HG03108 (cell line): ENCODE results near the gene CXCR4.
"Not testable (repeated sequence)": the region's sequence is repeated elsewhere in the genome, so short reads cannot be mapped to it uniquely, and the experiment has no call there.

Experiments used
- ATAC-seq: cut with Tn5 transposase; IDR thresholded peaks from one replicate; pipeline ENCODE4 v1.9.1; 2021; ENCODE audit warnings: moderate library complexity; ENCODE audit not compliant: unreplicated experiment

The CXCR4 gene

GRCh38 chr2:136115183-136115761 lies 2.7 kb downstream of the CXCR4 start:
- ATAC-seq: no peak

DNA sequence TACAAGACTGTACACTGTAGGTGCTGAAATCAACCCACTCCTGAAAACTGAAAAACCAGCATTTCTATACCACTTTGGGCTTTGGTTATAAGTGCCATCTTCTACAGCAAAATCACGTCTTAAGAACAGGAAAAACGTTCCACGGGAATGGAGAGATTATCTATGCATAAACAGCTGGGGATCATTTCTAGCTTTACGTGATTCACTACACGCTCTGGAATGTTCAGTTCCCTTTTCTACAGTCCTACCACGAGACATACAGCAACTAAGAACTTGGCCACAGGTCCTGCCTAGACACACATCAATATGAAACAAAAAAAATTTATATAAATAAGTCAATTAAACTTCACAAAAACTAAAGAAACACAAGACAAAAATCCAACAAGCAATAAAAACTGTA lies 3.6 kb downstream of the CXCR4 start:
- ATAC-seq: no peak

GRCh38 chr2:136113209-136113971 lies 4.6 kb downstream of the CXCR4 start:
- no peak for ATAC-seq

DNA sequence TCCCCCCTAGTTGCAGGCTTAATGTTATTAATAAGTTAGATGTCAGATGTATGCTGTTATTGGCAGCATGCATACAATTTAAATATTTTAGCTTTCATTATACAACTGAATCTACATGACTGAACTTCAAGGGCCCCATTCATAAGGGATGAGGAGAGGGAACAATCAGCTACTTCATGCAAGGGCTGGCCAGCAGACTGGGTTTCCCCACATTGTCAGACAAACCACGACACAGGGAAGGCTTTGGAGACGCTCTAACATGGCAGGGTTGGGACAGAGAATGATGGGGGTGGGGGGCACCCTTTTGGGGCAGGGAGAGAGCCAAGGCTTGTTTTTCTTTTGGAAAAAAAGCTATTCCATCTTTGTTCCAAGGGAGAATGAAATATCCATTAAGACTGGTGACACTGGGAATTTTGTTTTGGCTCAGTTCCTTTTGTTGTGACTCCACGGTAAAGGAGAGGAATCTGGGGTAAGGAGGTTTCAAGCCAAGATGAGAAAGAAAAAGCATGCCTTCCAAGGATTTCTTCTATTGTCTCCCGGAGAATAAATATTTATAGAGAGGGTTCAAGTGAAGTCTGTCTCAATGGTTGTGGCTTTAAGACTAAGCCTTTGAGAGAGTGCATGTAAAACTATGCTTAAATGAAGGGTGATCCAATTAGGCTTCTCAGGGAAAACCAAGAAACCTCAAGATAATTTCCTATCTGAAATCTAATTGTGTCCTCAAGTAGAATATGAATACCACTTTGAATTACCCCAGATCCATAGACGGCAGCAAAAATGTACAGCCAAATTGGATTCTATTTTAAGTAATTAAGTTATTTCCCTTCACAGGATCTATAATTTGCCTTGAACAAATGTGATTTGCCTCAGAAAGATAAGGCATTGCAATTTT lies 5.4 kb downstream of the CXCR4 start:
- ATAC-seq: no peak

- ATAC-seq: no peak
Observed at GRCh38 chr2:136111711-136112110, 6.2 kb downstream of the CXCR4 start.

- no peak for ATAC-seq
Observed at GRCh38 chr2:136110526-136110925, 7.4 kb downstream of the CXCR4 start.

DNA sequence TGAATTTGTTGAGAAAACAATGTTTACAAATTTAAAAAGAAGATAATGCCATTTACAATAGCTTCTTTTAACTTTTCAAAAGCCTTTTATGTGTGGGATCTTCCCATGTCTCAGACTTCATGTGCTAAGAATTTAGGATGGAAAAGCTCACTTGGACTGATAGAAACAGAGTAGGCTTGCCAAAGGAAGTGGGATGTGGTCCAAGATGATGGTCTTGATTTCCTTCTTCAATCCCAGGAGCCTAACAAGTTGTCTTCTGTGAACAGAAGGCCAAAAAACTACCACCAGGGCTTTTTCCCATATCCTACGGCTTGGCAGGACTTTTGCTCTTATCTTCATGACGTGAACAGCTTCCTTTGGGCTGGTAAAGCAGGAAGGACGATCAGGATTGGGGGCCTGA lies 9.5 kb downstream of the CXCR4 start:
- no peak for ATAC-seq

DNA sequence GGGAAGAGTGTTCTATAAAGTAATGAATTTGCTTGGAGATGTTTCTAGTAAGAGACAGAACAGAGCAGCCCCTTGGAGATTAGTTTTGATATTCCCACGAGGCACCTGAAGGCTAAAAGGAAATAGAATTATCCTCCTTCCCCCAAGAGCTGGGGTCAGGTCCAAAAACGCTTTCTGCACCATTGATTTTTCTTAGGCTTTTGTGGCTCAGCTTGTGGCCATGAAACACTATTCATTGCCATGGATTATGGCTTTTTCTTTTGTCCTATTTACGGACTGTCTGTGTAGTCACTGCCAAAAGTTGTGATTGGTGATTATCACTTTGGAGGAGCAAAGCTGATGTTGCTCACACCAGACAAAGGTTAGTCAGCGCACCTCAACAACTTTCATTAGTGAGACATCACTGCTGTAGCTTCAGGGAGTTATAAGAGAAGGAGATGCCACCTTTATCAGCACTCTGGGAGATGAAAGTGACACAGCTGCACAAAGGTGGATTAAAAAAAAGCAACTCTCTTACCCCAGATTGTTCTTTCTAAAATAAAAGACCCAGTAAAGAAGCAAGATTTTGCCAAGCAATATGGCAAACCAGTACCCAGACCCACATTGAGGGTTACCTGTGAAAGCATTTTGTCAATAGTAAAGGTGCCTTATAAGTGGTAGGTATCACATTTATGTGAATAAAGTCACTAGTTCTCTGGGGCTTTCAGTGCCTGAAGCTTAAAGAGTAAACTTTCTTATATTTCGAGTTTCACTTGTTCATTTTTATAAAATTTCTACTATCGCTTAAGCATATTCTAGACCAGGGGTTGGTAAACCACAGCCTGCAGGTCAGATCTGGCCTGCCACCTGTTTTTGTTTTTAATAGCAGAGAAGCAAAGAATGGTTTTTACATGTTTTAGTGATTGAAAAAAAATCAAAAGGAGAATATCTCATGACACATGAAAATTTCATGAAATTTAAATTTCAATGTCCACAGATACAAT lies 10.6 kb downstream of the CXCR4 start:
- peak; percentile 58 for ATAC-seq

GRCh38 chr2:136106505-136106904 lies 11.4 kb downstream of the CXCR4 start:
- ATAC-seq: no peak

GRCh38 chr2:136104977-136105376 lies 13.0 kb downstream of the CXCR4 start:
- no peak for ATAC-seq

GRCh38 chr2:136101042-136101441 lies 16.9 kb downstream of the CXCR4 start:
- no peak for ATAC-seq

DNA sequence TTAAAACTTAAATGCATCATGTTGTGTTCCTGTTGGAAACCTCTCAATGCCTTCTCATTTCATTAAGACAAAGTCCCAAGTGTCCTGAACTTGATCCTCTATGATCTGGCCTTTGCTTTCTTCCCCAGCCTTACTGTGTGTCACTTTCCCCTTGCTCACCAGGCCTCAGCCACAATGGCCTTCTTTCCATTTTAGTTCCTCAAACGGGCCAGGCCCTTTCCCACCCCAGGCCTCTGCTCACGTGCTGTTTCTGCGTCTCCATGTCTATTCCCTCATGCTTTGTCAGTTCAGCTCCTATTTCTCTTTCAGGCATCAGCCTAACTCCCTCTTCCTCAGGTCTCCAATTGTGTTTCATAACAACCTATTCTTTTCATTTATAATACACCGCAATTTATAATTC lies 19.5 kb downstream of the CXCR4 start:
- no peak for ATAC-seq

- ATAC-seq: no peak
Observed at GRCh38 chr2:136093583-136093982, 24.4 kb downstream of the CXCR4 start.

GRCh38 chr2:136091899-136092298 lies 26.1 kb downstream of the CXCR4 start:
- ATAC-seq: no peak

- not testable (repeated sequence) for ATAC-seq
Observed at GRCh38 chr2:136087901-136088460, 30.0 kb downstream of the CXCR4 start.

DNA sequence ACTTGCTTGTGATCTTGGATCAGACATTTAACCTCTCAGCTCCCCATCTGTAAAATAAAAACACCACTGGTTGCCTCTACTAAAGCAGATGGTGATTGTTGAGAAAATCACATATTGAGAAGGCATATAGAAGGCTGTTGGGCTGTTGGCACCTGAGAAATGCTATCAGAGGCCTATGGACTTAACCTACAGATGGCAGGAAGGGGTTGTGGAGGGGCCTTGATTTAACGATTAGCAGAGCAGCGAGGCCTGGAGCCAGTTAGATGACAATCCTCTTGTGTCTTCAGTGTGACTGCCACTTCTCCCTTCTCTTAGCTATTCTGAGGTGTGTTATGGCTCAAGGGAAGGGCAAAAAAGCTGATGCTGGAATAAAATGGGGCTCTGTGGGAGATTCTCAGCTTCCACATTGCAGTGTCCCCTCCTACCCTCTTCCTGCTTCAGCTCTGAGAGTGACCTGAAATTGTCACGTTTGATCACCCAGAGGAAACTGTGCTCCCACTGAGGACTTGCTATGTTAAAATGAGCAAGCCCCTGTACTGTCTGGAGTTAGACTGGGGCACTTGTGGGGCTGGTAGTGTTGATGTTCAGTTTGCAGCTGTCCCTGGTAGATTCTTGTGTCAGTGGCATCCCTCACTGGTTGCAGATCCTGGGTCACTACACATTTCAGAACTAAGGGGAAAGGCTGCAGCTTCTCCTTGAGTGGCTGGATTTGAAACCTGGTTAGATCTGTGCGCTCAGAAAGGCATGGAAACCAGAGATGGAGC lies 31.5 kb downstream of the CXCR4 start:
- ATAC-seq: no peak

DNA sequence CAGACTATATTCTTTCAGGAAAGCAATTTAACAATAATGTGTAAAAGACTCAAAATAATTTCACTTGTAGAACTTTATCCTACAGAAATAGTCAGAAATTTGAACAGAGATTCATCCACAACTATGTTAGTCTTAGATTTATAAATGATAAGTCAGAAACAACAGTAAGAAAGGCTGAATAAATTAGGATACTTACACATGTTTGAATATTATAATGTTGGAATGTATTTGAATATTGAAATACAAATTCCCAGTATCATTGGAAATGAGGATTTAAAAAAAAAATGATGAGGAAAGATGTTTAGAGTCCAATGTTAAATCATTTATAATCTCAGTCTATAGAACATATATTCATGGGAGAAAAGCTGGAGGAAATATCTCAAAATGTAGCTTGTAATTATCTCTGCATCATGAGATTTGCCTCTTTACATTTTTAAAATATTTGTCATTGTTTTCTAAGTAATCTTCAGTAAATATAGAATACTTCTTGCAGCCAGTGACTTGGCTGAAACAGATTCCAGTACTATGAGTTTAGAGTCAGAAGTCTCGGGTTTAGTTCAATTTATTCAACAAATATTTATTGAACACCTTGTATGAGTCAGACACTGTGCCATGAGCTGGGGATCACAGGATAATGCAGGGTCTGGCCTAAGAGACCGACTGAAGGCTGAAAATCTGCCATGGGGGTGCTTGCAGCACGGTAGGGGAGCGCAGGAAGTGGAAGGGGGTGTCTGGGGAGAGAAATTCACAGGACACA lies 32.3 kb downstream of the CXCR4 start:
- no peak for ATAC-seq

- ATAC-seq: no peak
Observed at GRCh38 chr2:136081582-136082210, 36.3 kb downstream of the CXCR4 start.
